NCI-H2227 (cell line): ENCODE results near the gene NTM.
"Not testable (repeated sequence)": the region's sequence is repeated elsewhere in the genome, so short reads cannot be mapped to it uniquely, and the experiment has no call there.

Source experiments
- DNase-seq: peaks from one replicate; lab custom pipeline; 2025; ENCODE audit not compliant: unreplicated experiment; lab: John Stamatoyannopoulos, UW

The NTM gene

GRCh38 chr11:131418189-131418588, 47.8 kb downstream of the NTM start:
- no peak for DNase-seq

- DNase-seq = no peak
Measured at GRCh38 chr11:131421066-131421855, 50.8 kb downstream of the NTM start.

GRCh38 chr11:131422029-131422428, 51.6 kb downstream of the NTM start:
- no peak for DNase-seq

- DNase-seq = no peak
Measured at GRCh38 chr11:131422496-131422895, 52.1 kb downstream of the NTM start.

- DNase-seq = no peak
Measured at GRCh38 chr11:131423688-131424087, 53.3 kb downstream of the NTM start.

GRCh38 chr11:131424257-131424876, 54.0 kb downstream of the NTM start:
- not testable (repeated sequence) for DNase-seq

GRCh38 chr11:131425285-131425684, 54.9 kb downstream of the NTM start:
- DNase-seq = no peak

- no peak for DNase-seq
Measured at GRCh38 chr11:131428853-131429252, 58.4 kb downstream of the NTM start.

GRCh38 chr11:131430473-131431208, 60.2 kb downstream of the NTM start:
- DNase-seq = no peak

GRCh38 chr11:131441051-131441810, 70.8 kb downstream of the NTM start:
- DNase-seq = no peak

GRCh38 chr11:131446590-131447275, 76.3 kb downstream of the NTM start:
- no peak for DNase-seq

- no peak for DNase-seq
Measured at GRCh38 chr11:131447277-131447815, 76.9 kb downstream of the NTM start.

- DNase-seq = no peak
Measured at GRCh38 chr11:131447898-131448297, 77.5 kb downstream of the NTM start.

GRCh38 chr11:131449036-131450019, 78.9 kb downstream of the NTM start:
- no peak for DNase-seq

GRCh38 chr11:131454490-131454889, 84.1 kb downstream of the NTM start:
- DNase-seq = no peak

- DNase-seq = no peak
Measured at GRCh38 chr11:131454989-131455388, 84.6 kb downstream of the NTM start.

- DNase-seq = no peak
Measured at GRCh38 chr11:131455843-131456704, 85.7 kb downstream of the NTM start.

- no peak for DNase-seq
Measured at GRCh38 chr11:131457163-131457562, 86.7 kb downstream of the NTM start.
